ENCODE results near the gene RERG.

Gene RERG

GRCh38 chr12:15172060-15172822 lies 49.0 kb downstream of the RERG start:
- TF ChIP-seq, protein P1, sequence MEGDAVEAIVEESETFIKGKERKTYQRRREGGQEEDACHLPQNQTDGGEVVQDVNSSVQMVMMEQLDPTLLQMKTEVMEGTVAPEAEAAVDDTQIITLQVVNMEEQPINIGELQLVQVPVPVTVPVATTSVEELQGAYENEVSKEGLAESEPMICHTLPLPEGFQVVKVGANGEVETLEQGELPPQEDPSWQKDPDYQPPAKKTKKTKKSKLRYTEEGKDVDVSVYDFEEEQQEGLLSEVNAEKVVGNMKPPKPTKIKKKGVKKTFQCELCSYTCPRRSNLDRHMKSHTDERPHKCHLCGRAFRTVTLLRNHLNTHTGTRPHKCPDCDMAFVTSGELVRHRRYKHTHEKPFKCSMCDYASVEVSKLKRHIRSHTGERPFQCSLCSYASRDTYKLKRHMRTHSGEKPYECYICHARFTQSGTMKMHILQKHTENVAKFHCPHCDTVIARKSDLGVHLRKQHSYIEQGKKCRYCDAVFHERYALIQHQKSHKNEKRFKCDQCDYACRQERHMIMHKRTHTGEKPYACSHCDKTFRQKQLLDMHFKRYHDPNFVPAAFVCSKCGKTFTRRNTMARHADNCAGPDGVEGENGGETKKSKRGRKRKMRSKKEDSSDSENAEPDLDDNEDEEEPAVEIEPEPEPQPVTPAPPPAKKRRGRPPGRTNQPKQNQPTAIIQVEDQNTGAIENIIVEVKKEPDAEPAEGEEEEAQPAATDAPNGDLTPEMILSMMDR (conservative IDR thresholded peaks at IDR 0.05; ENCODE audit: low read depth, low read length): no peak
- Histone ChIP-seq H3K27ac (no peak overlapping the region), H3K4me1 (ENCODE audit: low read depth, poor library complexity, severe bottlenecking) (peaks cover 12% of the 10 kb centered on the region), H3K36me3 (ENCODE audit: insufficient read depth) (no peaks in the 10 kb centered on the region), H3K4me2 (no peak overlapping the region), H3K9ac (no peak overlapping the region), H3K4me3 (IDR thresholded peaks at IDR 0.05; ENCODE audit: insufficient read depth, low read depth, low read length) (no peak overlapping the region), H4K20me1 (ENCODE audit: insufficient read depth) (no peaks in the 10 kb centered on the region), H3K79me2 (ENCODE audit: insufficient read depth, low read depth) (no peaks in the 10 kb centered on the region), H3K27me3 (ENCODE audit: insufficient read depth, low read depth) (no peaks in the 10 kb centered on the region), H2AFZ (ENCODE audit: low read depth) (no peak overlapping the region)

DNA sequence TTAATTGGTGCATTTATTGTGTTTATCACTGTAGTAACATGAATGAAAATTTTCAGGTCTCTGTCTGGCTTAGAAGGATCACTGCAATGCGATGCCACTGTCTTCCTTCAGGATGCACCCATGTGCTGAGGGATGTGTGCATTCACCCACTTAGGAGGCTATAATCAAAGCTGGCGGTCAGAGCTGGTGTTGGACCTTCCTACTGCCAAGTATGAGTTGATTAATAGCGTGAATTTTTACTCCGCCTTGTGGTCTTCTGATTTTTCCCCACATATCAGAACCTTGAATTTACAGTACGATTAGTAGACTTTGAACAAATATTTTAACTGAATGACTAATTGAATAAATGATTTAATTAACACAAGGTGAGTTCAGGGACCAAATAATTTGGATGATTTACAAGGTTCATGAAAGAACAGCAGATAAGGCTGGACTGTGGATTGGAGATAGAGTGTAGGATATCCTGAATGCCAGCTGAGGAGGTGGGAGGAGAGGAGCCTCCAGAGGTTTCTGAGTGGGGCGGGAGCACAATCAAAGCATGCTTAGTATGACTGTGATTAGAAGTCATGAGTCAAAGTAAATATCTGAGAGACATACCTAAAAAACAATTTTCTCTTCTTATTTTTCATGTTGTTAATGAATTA lies 50.1 kb downstream of the RERG start:
- H3K4me2 ChIP-seq: no peak overlapping the region
- H3K27ac ChIP-seq: no peak overlapping the region
- H3K36me3 ChIP-seq (ENCODE audit: insufficient read depth): no peaks in the 10 kb centered on the region
- H3K4me3 ChIP-seq (IDR thresholded peaks at IDR 0.05; ENCODE audit: insufficient read depth, low read depth, low read length): no peak overlapping the region
- no peaks in the 10 kb centered on the region for H4K20me1 ChIP-seq (ENCODE audit: insufficient read depth)
- H3K4me1 ChIP-seq (ENCODE audit: low read depth, poor library complexity, severe bottlenecking): peaks cover 10% of the 10 kb centered on the region
- no peaks in the 10 kb centered on the region for H3K79me2 ChIP-seq (ENCODE audit: insufficient read depth, low read depth)
- H3K9ac ChIP-seq: no peak overlapping the region
- no peak overlapping the region for H2AFZ ChIP-seq (ENCODE audit: low read depth)
- no peaks in the 10 kb centered on the region for H3K27me3 ChIP-seq (ENCODE audit: insufficient read depth, low read depth)
- TF ChIP-seq, protein P1 (conservative IDR thresholded peaks at IDR 0.05; ENCODE audit: low read depth, low read length): no peak

DNA sequence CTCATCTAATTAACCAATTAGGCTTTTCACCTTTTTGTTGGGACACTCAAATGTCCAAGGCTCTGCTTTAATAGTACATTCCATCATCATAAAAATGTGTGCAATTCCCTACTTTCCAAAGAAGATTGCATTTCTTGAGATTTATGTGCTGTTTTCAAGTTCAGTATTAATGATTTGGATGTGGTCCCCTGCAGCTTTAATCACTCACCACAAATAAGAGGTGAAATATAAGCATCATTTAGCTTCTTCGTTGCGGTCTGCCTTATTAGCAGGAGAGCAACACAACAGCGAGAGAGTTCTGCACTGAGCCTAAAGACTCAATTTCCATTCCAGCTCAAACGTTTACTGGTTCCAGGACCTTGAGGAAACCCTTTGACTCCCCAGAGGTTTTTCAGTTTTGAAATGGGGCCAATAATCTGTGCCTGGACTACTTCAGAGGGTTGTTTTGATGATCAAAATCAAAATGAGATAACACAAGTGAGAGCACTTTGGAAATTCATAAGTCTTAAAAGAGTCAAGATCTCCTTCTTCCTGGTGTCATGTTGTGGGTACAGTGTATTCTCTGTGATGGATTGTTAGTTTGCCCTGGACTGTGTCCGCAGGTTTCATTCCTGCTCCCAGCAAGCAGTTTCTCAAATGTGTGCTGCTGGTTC lies 53.1 kb downstream of the RERG start:
- H3K4me1 ChIP-seq (ENCODE audit: low read depth, poor library complexity, severe bottlenecking): peaks cover 3% of the 10 kb centered on the region
- no peak overlapping the region for H3K9ac ChIP-seq
- H3K79me2 ChIP-seq (ENCODE audit: insufficient read depth, low read depth): no peaks in the 10 kb centered on the region
- no peaks in the 10 kb centered on the region for H4K20me1 ChIP-seq (ENCODE audit: insufficient read depth)
- TF ChIP-seq, protein P1 (conservative IDR thresholded peaks at IDR 0.05; ENCODE audit: low read depth, low read length): no peak
- no peak overlapping the region for H3K27ac ChIP-seq
- no peak overlapping the region for H3K4me2 ChIP-seq
- H3K27me3 ChIP-seq (ENCODE audit: insufficient read depth, low read depth): no peaks in the 10 kb centered on the region
- no peak overlapping the region for H2AFZ ChIP-seq (ENCODE audit: low read depth)
- no peak overlapping the region for H3K4me3 ChIP-seq (IDR thresholded peaks at IDR 0.05; ENCODE audit: insufficient read depth, low read depth, low read length)
- H3K36me3 ChIP-seq (ENCODE audit: insufficient read depth): no peaks in the 10 kb centered on the region

DNA sequence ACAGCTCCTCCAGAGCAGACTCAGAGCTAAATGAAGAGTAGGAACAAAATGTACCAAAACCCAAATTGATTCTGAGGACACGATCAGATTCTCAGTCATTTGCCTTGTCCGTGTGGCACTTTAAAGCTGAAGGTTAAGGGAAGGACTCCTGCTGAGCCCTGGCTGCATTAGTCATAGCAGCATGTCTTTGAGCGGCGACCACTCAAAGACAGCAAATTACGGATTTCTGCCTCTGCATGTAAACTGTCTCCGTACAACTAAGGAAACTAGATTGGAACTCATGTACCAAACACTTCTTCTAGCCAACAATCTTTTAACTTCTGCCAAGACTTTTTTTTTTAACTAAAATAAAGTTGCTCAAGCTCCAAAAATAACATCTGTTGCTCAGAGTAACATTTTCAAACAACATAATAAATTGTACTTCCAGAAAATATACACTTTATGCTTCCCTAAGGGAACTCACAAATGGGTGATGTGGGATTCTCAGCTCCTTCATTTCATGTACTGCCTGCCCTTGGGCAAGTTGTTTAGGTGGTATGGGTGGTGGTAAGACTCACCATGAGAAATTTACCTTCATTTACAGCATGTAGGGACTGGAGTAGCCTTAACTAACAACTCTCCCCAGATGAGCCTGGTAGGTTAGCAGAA lies 56.1 kb downstream of the RERG start:
- no peaks in the 10 kb centered on the region for H3K36me3 ChIP-seq (ENCODE audit: insufficient read depth)
- H3K4me1 ChIP-seq (ENCODE audit: low read depth, poor library complexity, severe bottlenecking): no peaks in the 10 kb centered on the region
- H3K27ac ChIP-seq: no peak overlapping the region
- no peaks in the 10 kb centered on the region for H4K20me1 ChIP-seq (ENCODE audit: insufficient read depth)
- no peak overlapping the region for H3K9ac ChIP-seq
- TF ChIP-seq, protein P1 (conservative IDR thresholded peaks at IDR 0.05; ENCODE audit: low read depth, low read length): no peak
- no peaks in the 10 kb centered on the region for H3K27me3 ChIP-seq (ENCODE audit: insufficient read depth, low read depth)
- no peak overlapping the region for H3K4me2 ChIP-seq
- no peaks in the 10 kb centered on the region for H3K79me2 ChIP-seq (ENCODE audit: insufficient read depth, low read depth)
- no peak overlapping the region for H3K4me3 ChIP-seq (IDR thresholded peaks at IDR 0.05; ENCODE audit: insufficient read depth, low read depth, low read length)
- no peak overlapping the region for H2AFZ ChIP-seq (ENCODE audit: low read depth)

Data from KMS-11 (cell line).